DND-41 (cell line): Measurements from ENCODE around the gene IL1B.

Experiments used
- CTCF ChIP-seq: IDR thresholded peaks from 2 replicates; pipeline ENCODE4 v1.5.1; 2012; ENCODE audit warnings: borderline replicate concordance, low read length, moderate library complexity, mild to moderate bottlenecking; ENCODE audit not compliant: poor library complexity, severe bottlenecking; ENCODE audit errors: extremely low read depth
- EZH2 ChIP-seq: IDR thresholded peaks from 3 replicates; pipeline ENCODE4 v1.6.1; 2012; ENCODE audit warnings: borderline replicate concordance, low read depth, mild to moderate bottlenecking, moderate library complexity, low read length, inconsistent platforms; ENCODE audit not compliant: severe bottlenecking

DNA sequence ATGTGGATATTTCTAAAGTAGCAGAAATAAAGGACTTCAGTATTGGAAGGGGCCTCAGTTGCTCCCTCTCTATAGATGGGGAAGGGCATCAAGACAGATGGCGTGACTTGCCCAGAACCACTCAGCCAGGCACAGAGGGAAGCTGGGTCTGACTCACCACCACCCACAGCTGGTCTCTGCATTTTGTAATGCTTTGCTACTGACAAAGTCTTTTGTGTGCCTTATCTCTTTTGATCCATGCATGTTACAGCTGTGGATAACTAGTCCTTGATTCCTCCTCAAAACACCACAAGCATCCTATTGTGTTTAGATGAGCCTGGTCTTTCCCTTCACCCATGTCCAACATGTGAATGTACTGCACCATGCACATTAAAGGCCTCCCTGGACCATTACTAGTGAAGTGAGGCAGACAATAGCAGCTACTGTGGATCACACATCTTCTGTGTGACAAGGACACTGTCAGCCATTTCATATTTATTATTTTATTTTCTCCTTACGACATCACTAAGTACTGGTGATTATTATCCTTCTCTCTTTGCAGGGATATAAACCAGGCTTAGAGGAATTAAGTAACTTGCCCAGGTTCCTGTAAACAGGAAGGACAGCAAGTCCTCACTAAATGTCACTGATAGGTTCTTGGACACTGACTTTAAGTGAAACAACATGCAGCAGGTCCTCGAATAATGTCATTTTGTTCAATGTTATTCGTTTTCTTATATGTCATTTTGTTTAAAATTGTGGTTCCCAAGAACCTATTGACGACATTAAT lies 44.8 kb upstream of the IL1B start:
- TF ChIP-seq CTCF: no peak
- TF ChIP-seq EZH2: no peak
